MM.1S (cell line): ENCODE measurements around the gene ZNF462.
A peak's percentile ranks its signal among the peaks of the same experiment; 100 is the strongest.

Source experiments
- DNase-seq: peaks from one replicate; pipeline ENCODE4 v3.0.0-alpha.2; 2015
- H2AFZ ChIP-seq: fragments of 300-600 bp; sonication (generic); 2 replicates; pipeline ENCODE4 v1.6.0; 2016; ENCODE audit warnings: antibody characterized with exemption, low read length
- H3F3A ChIP-seq: fragments of 300-600 bp; sonication (generic); 2 replicates; pipeline ENCODE4 v1.6.1; 2016; ENCODE audit warnings: mild to moderate bottlenecking, antibody characterized with exemption, low read length, moderate library complexity, mixed read lengths; ENCODE audit not compliant: insufficient read depth
- H3K27ac ChIP-seq: fragments of 300-600 bp; sonication (generic); 2 replicates; pipeline ENCODE4 v1.5.1; 2016; ENCODE audit warnings: mild to moderate bottlenecking, low read length
- H3K27me3 ChIP-seq: fragments of 300-600 bp; sonication (generic); replicated peaks from 2 replicates; pipeline ENCODE4 v1.6.0; 2016; ENCODE audit warnings: low read length; ENCODE audit not compliant: insufficient read depth
- H3K36me3 ChIP-seq: fragments of 300-600 bp; sonication (generic); replicated peaks from 2 replicates; pipeline ENCODE4 v1.6.1; 2016; ENCODE audit warnings: mild to moderate bottlenecking, low read length, mixed read lengths; ENCODE audit not compliant: insufficient read depth
- H3K4me1 ChIP-seq: fragments of 300-600 bp; sonication (generic); 2 replicates; pipeline ENCODE4 v1.6.1; 2016; ENCODE audit warnings: low read length, mixed read lengths
- H3K4me2 ChIP-seq: fragments of 300-600 bp; sonication (generic); 2 replicates; pipeline ENCODE4 v1.6.0; 2016; ENCODE audit warnings: low read depth, low read length
- H3K4me3 ChIP-seq: fragments of 300-600 bp; sonication (generic); 2 replicates; pipeline ENCODE4 v1.5.1; 2016; ENCODE audit warnings: low read length, mixed read lengths
- H3K79me2 ChIP-seq: fragments of 300-600 bp; sonication (generic); 2 replicates; pipeline ENCODE4 v1.6.1; 2016; ENCODE audit warnings: mixed run types, low read length, mixed read lengths
- H3K9ac ChIP-seq: fragments of 300-600 bp; sonication (generic); 2 replicates; pipeline ENCODE4 v1.6.1; 2016; ENCODE audit warnings: low read length, mixed read lengths
- H3K9me2 ChIP-seq: fragments of 300-600 bp; sonication (generic); replicated peaks from 2 replicates; pipeline ENCODE4 v1.6.1; 2016; ENCODE audit warnings: mild to moderate bottlenecking, low read length, mixed read lengths; ENCODE audit not compliant: insufficient read depth
- H3K9me3 ChIP-seq: fragments of 300-600 bp; sonication (generic); replicated peaks from 2 replicates; pipeline ENCODE4 v1.6.1; 2016; ENCODE audit warnings: mild to moderate bottlenecking, low read length, mixed read lengths; ENCODE audit not compliant: insufficient read depth
- H4K20me1 ChIP-seq: fragments of 300-600 bp; sonication (generic); 2 replicates; pipeline ENCODE4 v1.6.1; 2016; ENCODE audit warnings: mild to moderate bottlenecking, low read length, moderate library complexity, mixed read lengths; ENCODE audit not compliant: insufficient read depth
- EZH2 ChIP-seq: fragments of 300-600 bp; sonication (generic); optimal IDR thresholded peaks from 2 replicates; pipeline ENCODE3; 2017; ENCODE audit warnings: low read depth, mild to moderate bottlenecking, antibody characterized with exemption, low read length, mixed read lengths
- EZH2phosphoT487 ChIP-seq: fragments of 300-600 bp; sonication (generic); IDR thresholded peaks from 2 replicates; pipeline ENCODE4 v1.6.1; 2018; ENCODE audit warnings: antibody characterized with exemption, low read length
- TF ChIP-seq, protein P1 (sequence below): fragments of 300-600 bp; sonication (generic); IDR thresholded peaks from 2 replicates; pipeline ENCODE4 v1.5.1; 2016; ENCODE audit warnings: antibody characterized with exemption, low read length, mixed read lengths

Gene ZNF462

DNA sequence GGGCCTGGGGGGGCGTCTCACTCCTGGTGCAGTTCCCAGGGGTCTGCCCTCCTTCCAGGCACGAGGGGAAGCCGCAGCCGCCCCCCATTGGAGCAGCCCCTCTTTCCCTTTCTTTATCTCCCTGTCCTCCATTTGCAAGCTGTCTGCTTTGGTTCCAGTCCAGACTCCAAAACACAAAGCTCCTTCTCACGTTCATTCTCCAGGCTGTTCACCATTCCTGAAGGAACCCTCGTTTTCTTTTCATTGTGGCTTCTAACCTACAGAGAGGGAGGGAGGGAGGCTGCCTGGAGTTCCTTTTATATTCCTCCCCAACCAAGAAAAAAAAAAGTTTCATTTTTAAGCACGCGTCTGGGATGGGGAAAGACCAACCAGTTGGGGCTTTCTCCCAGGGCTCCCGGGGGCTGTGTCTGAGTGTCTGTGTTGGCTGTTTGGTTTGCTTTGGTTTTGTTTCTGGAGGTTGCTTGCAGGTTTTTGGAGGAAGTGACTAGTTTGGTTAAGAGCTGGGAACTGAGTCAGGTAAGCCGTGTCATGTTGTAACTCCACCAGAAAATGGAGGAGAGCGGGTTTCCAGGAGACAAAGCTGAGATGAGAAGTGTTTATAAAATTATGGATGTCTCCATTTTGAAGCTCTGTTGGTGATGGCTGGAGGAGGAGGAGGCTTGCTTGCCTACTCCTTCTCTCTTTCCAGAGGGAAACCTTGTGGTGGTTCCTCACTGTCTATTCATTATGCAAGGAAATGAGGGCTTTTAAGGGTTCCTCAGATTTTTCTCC, 1.6 kb downstream of the ZNF462 start:
- Histone ChIP-seq H3K9ac (peak overlapping the region; percentile 36; the same call in 1 of the 2 replicates), H3K27ac (no peak overlapping the region), H2AFZ (peak overlapping the region; percentile 87; the same call in 1 of the 2 replicates), H3K4me2 (peak overlapping the region; percentile 67; the same call in 1 of the 2 replicates), H3K4me3 (peak overlapping the region; percentile 76), H3K27me3 (no peaks in the 10 kb centered on the region; the same call in 1 of the 2 replicates), H3K36me3 (no peaks in the 10 kb centered on the region), H3K9me3 (no peaks in the 10 kb centered on the region), H4K20me1 (no peaks in the 10 kb centered on the region), H3F3A (no peaks in the 10 kb centered on the region), H3K79me2 (no peaks in the 10 kb centered on the region), H3K4me1 (no peaks in the 10 kb centered on the region), H3K9me2 (no peaks in the 10 kb centered on the region)
- TF ChIP-seq, protein P1, sequence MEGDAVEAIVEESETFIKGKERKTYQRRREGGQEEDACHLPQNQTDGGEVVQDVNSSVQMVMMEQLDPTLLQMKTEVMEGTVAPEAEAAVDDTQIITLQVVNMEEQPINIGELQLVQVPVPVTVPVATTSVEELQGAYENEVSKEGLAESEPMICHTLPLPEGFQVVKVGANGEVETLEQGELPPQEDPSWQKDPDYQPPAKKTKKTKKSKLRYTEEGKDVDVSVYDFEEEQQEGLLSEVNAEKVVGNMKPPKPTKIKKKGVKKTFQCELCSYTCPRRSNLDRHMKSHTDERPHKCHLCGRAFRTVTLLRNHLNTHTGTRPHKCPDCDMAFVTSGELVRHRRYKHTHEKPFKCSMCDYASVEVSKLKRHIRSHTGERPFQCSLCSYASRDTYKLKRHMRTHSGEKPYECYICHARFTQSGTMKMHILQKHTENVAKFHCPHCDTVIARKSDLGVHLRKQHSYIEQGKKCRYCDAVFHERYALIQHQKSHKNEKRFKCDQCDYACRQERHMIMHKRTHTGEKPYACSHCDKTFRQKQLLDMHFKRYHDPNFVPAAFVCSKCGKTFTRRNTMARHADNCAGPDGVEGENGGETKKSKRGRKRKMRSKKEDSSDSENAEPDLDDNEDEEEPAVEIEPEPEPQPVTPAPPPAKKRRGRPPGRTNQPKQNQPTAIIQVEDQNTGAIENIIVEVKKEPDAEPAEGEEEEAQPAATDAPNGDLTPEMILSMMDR: no peak
- no peak for TF ChIP-seq EZH2
- TF ChIP-seq EZH2phosphoT487: no peak
- DNase-seq: no peak

DNA sequence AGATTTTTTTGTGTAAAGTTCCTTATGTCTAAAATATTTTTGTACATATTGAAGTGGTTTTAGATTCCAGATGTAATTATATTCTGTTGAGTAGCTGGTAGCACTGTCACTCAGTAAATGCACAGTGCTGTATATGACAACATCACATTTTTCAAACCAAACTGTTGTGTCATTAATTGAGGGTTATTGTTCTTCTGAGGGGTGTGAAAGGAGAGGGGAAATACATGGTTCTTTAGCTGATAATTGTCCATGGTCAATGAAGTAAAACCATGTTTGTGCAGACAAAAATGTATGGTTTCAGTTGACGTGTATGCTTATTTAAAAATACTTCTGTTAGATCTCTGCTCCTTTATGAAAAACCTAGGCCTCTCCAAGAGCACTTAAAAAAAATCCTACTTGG, 3.3 kb downstream of the ZNF462 start:
- Histone ChIP-seq H3K27me3 (no peaks in the 10 kb centered on the region; the same call in 1 of the 2 replicates), H3K4me3 (no peak overlapping the region), H3K27ac (no peak overlapping the region), H3K79me2 (no peaks in the 10 kb centered on the region), H3K36me3 (no peaks in the 10 kb centered on the region), H2AFZ (no peak overlapping the region), H3K4me1 (no peaks in the 10 kb centered on the region), H3K4me2 (no peak overlapping the region), H3K9ac (no peak overlapping the region), H4K20me1 (no peaks in the 10 kb centered on the region), H3K9me2 (no peaks in the 10 kb centered on the region), H3F3A (no peaks in the 10 kb centered on the region), H3K9me3 (no peaks in the 10 kb centered on the region)
- DNase-seq: no peak
- TF ChIP-seq, protein P1: no peak
- TF ChIP-seq EZH2 (no peak), EZH2phosphoT487 (no peak)

DNA sequence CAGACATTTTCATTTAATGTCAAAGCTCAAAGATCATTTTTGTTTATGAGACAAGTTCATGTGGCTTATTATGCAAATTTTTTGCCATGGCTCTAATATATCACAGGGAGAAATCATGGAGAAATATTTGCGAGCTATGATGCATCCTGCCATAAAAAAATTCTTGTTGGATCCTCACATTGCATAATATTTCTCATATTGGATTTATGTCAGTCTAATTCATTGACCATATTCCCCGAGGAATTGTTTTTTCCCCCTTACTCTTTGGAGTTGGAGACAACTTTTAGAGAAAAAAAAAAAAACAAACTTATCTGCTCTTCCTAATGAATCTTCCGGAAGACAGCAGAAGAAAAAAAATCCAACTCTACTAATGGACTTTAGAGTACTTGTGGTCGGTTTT, 4.3 kb downstream of the ZNF462 start:
- no peak overlapping the region for H3K4me2 ChIP-seq
- no peak for DNase-seq
- no peak overlapping the region for H3K27ac ChIP-seq
- no peaks in the 10 kb centered on the region for H4K20me1 ChIP-seq
- no peaks in the 10 kb centered on the region for H3K79me2 ChIP-seq
- H3K4me3 ChIP-seq: no peak overlapping the region
- no peak overlapping the region for H2AFZ ChIP-seq
- no peak overlapping the region for H3K9ac ChIP-seq
- no peaks in the 10 kb centered on the region for H3F3A ChIP-seq
- no peaks in the 10 kb centered on the region for H3K27me3 ChIP-seq
- no peaks in the 10 kb centered on the region for H3K9me3 ChIP-seq
- no peaks in the 10 kb centered on the region for H3K4me1 ChIP-seq
- TF ChIP-seq EZH2: no peak
- TF ChIP-seq EZH2phosphoT487: no peak
- TF ChIP-seq, protein P1: no peak
- H3K36me3 ChIP-seq: no peaks in the 10 kb centered on the region
- no peaks in the 10 kb centered on the region for H3K9me2 ChIP-seq
